ENCODE data around the gene EYS.

DNA sequence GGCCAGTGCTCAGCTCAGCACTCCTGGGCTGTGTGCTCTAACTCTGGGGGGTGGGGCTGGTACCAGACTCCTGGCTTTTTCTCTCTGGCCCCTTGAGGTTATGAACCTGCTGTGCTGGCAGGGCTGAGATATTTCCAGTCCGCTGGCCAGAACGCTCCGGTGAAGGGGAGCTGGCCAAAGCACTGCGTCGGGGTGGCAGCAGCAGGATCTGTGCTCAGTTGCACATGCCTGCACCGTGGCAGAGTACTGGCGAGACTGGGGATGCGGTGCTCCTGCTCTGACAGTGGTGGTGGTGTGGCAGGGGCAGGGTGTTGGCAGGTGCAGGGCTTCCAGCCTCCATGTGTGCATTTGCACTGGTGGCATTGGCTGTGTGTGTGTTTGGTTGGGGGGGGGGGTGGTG lies 1697.0 kb downstream of the EYS start:
- no peak for TF ChIP-seq POLR2A (IDR thresholded peaks at IDR 0.05; ENCODE audit: control extremely low read depth in 1 of 2, low read depth in 2 of 2, low read length in 2 of 2)
- TF ChIP-seq SAP30 (IDR thresholded peaks at IDR 0.05; ENCODE audit: insufficient read depth, insufficient replicate concordance, low read length), result no peak
- TF ChIP-seq EZH2 (IDR thresholded peaks at IDR 0.05; ENCODE audit: low read depth, low read length, severe bottlenecking), result no peak
- no peak for TF ChIP-seq YY1 (IDR thresholded peaks at IDR 0.05; ENCODE audit: low read depth, low read length)
- no peak for TF ChIP-seq CHD1 (IDR thresholded peaks at IDR 0.05; ENCODE audit: low read depth, low read length)
- TF ChIP-seq, protein P1, sequence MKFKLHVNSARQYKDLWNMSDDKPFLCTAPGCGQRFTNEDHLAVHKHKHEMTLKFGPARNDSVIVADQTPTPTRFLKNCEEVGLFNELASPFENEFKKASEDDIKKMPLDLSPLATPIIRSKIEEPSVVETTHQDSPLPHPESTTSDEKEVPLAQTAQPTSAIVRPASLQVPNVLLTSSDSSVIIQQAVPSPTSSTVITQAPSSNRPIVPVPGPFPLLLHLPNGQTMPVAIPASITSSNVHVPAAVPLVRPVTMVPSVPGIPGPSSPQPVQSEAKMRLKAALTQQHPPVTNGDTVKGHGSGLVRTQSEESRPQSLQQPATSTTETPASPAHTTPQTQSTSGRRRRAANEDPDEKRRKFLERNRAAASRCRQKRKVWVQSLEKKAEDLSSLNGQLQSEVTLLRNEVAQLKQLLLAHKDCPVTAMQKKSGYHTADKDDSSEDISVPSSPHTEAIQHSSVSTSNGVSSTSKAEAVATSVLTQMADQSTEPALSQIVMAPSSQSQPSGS (IDR thresholded peaks at IDR 0.05; ENCODE audit: low read length), result no peak
- TF ChIP-seq, protein P2, sequence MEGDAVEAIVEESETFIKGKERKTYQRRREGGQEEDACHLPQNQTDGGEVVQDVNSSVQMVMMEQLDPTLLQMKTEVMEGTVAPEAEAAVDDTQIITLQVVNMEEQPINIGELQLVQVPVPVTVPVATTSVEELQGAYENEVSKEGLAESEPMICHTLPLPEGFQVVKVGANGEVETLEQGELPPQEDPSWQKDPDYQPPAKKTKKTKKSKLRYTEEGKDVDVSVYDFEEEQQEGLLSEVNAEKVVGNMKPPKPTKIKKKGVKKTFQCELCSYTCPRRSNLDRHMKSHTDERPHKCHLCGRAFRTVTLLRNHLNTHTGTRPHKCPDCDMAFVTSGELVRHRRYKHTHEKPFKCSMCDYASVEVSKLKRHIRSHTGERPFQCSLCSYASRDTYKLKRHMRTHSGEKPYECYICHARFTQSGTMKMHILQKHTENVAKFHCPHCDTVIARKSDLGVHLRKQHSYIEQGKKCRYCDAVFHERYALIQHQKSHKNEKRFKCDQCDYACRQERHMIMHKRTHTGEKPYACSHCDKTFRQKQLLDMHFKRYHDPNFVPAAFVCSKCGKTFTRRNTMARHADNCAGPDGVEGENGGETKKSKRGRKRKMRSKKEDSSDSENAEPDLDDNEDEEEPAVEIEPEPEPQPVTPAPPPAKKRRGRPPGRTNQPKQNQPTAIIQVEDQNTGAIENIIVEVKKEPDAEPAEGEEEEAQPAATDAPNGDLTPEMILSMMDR (IDR thresholded peaks at IDR 0.05; ENCODE audit: control extremely low read depth in 1 of 3, insufficient read depth in 1 of 3, low read depth in 1 of 3, low read length in 3 of 3), result no peak
- TF ChIP-seq ZNF274 (IDR thresholded peaks at IDR 0.05; ENCODE audit: borderline replicate concordance, extremely low read depth, low read length), result no peak
- TF ChIP-seq, protein P3, sequence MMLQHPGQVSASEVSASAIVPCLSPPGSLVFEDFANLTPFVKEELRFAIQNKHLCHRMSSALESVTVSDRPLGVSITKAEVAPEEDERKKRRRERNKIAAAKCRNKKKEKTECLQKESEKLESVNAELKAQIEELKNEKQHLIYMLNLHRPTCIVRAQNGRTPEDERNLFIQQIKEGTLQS (IDR thresholded peaks at IDR 0.05; ENCODE audit: insufficient read depth, low read depth, low read length), result no peak
- no peak for TF ChIP-seq RXRA (IDR thresholded peaks at IDR 0.05; ENCODE audit: insufficient read depth, low read depth, low read length)
- TF ChIP-seq TEAD4 (IDR thresholded peaks at IDR 0.05; ENCODE audit: low read depth, low read length), result no peak
- no peak for TF ChIP-seq JUN (IDR thresholded peaks at IDR 0.05; ENCODE audit: low read depth, low read length)
- no peak for TF ChIP-seq SP1 (IDR thresholded peaks at IDR 0.05; ENCODE audit: low read depth, low read length)

Data from H1 (cell line).